GM19468 (cell line): Measurements from ENCODE around the gene TFF3.

Experiments used
- ATAC-seq: cut with Tn5 transposase; IDR thresholded peaks from one replicate; pipeline ENCODE4 v1.9.1; 2021; ENCODE audit warnings: mild to moderate bottlenecking, moderate library complexity, moderate number of reproducible peaks; ENCODE audit not compliant: unreplicated experiment; ENCODE audit errors: extremely low read depth

TFF3 gene

GRCh38 chr21:42347601-42348327 is 32.6 kb upstream of the TFF3 start:
- no peak for ATAC-seq

- ATAC-seq: no peak
Observed at GRCh38 chr21:42346866-42347600, 31.8 kb upstream of the TFF3 start.

GRCh38 chr21:42346441-42346840 is 31.2 kb upstream of the TFF3 start:
- ATAC-seq: no peak

- ATAC-seq: no peak
Observed at GRCh38 chr21:42344631-42345030, 29.4 kb upstream of the TFF3 start.

GRCh38 chr21:42343963-42344510 is 28.8 kb upstream of the TFF3 start:
- no peak for ATAC-seq

GRCh38 chr21:42343556-42343955 is 28.3 kb upstream of the TFF3 start:
- no peak for ATAC-seq

- ATAC-seq: no peak
Observed at GRCh38 chr21:42343101-42343500, 27.9 kb upstream of the TFF3 start.

- ATAC-seq: no peak
Observed at GRCh38 chr21:42341776-42342542, 26.8 kb upstream of the TFF3 start.

GRCh38 chr21:42340187-42341050 is 25.2 kb upstream of the TFF3 start:
- no peak for ATAC-seq

- ATAC-seq: no peak
Observed at GRCh38 chr21:42338729-42339715, 23.8 kb upstream of the TFF3 start.

GRCh38 chr21:42337830-42338728 is 22.9 kb upstream of the TFF3 start:
- no peak for ATAC-seq

- ATAC-seq: no peak
Observed at GRCh38 chr21:42337276-42337675, 22.1 kb upstream of the TFF3 start.

GRCh38 chr21:42336054-42336453 is 20.8 kb upstream of the TFF3 start:
- ATAC-seq: no peak

- no peak for ATAC-seq
Observed at GRCh38 chr21:42332557-42333317, 17.5 kb upstream of the TFF3 start.

GRCh38 chr21:42331660-42332059 is 16.5 kb upstream of the TFF3 start:
- no peak for ATAC-seq

GRCh38 chr21:42330380-42331371 is 15.5 kb upstream of the TFF3 start:
- no peak for ATAC-seq
